HS-27A (cell line): ENCODE results near the gene MBNL2.
A peak's percentile ranks its signal among the peaks of the same experiment; 100 is the strongest.

Experiments
- DNase-seq: peaks from one replicate; pipeline ENCODE4 v3.0.0-alpha.2; 2012; ENCODE audit warnings: low read depth, missing footprints

Gene MBNL2

DNA sequence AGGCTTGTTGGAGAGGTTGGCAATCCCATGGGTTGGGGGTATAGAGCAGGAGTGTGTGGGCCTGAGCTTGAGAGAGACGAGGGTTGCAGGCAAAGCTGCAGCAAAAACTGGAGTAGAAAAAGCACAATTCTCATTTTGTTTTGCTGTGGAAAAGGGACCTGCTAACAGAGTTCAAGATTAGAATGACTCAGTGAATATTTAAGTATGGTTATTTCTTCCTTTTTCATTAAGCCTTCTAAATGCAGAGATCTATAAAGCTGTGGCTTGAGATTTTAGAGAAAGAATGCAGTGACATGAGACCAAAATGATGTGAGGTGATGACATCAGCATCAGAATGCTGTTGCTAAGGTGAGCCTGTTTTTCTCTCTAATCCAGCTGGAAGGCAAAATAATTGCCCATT is 10.8 kb upstream of the MBNL2 start:
- DNase-seq, result no peak

DNA sequence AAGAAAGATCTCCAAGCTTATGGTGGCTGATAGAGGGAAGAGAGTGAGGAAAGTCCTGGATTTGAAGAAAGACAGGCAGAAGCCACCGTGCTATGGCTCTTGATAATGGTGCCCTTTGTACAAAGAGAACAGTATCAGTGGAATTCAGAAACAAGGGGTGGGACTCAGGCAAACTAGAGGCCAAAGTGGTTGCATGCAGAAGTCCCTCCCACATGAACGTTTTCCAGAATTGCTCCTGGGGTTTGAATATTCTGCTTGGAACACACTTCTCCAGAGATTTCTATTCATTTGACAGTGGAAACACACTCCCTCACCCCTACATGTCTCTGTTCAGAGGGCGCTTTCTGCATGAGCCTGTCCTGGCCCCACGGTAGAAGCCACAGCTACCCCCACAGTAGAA is 10.1 kb upstream of the MBNL2 start:
- no peak for DNase-seq

DNA sequence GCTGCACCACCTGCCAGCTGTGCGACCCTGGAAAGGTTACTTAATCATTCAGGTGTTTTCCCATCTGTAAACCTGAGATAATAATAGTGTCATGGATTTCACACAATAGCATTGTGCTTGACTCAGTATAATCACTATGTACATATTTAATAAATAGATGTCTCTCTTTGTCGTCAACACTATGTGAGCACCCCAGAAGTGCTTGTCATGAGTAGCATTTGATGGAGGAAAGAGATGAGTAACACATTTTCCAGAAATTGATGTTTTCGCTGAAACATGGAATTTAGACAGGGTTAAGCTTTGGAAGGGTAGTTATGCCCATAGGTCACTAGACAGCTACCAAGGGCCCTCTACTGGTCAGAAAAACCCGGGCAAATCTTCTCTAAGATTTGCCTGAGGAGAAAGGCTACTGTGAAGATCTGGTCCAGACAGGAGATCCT is 9.5 kb upstream of the MBNL2 start:
- no peak for DNase-seq

DNA sequence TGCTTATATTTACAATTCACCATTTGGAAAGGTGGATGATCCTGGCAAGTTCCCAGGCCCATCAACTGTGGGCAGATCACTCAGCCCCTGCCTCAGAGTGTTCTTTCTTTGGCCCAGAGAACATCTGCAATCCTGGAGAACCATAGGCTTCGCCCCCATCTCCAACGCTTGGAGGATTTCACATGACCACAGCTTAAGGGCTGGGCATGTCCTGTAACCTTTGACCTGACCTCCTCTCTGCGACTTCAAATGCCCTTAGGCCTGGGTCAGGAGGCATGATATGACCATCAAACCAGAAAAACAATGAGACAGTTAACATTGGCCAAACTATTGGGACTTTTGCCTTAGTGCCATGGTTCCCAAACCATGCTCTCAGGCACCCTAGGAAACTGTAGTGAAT is 7.2 kb upstream of the MBNL2 start:
- no peak for DNase-seq

DNA sequence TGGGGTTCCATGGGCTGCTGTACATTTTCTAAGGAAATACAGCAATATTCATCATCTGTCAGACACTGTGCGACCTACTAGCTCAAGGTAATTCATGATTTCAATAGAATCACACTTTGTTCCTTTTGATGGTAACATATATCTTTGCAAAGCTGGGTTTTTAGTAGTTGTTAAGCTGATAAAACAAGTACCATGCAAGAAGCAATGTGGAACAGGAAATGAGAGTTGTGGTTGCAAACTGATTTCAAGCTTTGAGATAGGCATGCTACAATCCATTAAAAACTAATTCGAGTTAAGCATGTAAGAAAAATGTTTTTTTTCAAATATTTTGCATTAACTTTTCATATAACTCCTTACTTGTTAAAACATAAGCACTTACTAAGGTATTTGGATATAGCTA is 6.8 kb upstream of the MBNL2 start:
- DNase-seq, result no peak

DNA sequence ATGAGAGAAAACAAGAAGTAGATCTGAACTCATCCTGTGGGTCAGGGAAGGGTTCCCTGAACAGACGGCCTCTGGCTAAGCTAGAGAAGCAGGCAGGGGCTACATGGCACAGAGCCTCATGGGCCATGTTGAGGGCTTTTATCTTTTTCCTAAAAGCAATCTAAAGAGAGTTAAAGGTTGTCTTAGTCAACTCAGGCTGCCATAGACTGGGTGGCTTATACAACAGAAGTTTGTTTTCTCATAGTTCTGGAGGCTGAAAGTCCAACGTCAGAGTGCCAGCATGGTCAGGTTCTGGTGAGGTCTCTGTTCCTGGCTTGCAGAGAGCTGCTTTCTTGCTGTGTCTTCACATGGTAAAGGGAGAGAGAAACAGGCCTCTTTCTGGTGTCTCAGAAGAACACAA is 2.9 kb upstream of the MBNL2 start:
- DNase-seq, result no peak

DNA sequence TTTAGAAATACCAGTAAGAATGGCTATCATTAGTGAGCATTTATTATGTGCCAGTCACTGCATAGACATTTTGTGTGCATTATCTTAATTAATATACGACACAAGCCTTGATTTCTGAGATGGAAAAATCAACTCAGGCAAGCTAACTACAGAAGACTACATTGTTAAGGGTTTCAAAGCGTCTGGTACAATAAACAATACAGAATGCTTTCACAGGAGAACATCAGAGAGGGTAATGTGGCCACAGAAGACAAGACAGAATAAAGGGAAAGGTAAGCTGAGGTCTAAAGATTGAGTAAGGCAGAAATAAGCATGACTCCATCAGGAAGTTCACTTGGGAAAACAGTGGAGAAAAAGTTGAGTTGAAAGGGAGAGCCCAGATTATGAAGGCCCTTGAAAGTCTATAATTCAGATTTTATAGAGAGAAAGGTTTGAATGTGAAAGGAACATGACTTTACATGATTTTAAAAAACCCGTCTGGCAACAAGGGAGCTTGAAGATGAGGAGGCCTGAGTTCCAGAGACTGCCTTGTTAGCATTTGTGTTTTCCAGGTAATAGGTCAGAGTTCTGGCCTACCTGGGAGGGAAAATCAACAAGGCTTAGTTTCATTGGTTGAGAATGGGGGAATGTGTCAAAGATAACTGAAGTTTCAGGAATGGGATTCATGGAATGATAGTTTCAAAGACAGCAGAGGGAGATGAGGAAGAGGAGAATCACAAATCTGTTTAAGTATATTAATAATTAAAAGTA is 1.8 kb upstream of the MBNL2 start:
- DNase-seq, result no peak

DNA sequence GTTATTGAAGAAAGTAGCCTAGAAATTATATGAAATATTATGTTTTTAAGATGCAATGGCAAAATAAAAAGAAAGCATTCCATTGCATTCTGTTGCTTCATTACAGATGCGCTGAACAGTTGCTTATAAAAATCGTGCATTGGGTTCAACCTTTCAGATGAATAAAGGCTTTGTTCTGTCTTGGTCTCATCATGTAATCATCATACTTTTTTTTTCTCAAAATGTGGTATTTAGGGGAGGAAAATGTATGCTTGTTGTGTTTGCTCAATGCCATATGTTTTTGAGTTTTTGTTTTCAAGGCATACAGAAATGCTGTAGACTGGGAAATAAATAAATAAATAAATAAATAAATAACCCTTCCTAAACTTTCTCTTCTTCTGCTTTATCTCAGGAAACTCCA is 1.1 kb upstream of the MBNL2 start:
- no peak for DNase-seq

DNA sequence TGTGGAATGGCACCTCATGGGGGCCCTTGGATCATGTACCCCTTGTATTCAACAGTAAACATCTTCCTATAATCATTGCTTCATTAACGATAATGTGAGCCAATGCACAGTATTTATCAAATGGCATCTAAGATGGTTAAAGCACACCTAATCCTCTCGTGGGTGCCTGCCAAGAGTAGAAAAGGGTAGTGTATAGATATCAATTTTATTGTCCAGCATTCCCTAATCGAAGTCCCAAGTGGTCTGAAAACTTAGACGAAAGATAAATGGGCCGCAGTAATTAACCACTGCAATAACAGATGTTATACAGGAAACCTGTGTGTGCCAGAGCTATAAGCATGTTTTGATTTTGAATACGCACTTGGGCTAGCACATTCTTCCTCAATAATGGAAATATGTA is 667 bp upstream of the MBNL2 start:
- no peak for DNase-seq

DNA sequence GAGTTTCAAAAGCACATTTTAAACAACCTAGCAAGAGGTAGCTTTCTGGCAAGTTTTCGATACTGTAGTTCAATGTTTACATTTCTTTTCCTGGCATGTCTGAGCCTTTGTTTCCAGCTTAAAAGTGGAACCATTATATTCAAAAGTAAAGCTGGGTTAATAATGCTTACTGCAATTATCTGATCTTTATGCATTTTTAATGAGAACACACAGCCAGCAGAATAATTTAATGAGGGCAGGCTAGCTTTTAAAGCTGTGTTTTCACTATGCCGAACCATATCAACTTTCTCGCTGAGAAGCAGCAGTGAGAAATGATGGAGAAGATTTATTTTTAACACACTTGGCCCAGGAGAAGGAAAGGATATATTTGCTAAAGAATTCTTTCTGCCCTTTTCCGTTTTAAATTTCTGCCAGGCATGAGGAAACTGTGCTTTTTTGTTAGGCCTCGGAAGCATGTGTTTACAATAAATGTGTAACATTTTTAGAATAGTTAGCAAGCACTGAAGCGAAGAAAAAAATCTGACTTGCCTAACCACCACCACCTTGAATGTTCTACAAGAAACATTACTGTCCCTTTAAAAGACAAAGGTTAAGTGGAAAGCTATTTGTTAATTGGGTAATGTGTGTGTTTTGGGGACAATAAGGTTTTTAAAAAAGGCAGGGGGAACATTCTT is 1.0 kb downstream of the MBNL2 start:
- no peak for DNase-seq

DNA sequence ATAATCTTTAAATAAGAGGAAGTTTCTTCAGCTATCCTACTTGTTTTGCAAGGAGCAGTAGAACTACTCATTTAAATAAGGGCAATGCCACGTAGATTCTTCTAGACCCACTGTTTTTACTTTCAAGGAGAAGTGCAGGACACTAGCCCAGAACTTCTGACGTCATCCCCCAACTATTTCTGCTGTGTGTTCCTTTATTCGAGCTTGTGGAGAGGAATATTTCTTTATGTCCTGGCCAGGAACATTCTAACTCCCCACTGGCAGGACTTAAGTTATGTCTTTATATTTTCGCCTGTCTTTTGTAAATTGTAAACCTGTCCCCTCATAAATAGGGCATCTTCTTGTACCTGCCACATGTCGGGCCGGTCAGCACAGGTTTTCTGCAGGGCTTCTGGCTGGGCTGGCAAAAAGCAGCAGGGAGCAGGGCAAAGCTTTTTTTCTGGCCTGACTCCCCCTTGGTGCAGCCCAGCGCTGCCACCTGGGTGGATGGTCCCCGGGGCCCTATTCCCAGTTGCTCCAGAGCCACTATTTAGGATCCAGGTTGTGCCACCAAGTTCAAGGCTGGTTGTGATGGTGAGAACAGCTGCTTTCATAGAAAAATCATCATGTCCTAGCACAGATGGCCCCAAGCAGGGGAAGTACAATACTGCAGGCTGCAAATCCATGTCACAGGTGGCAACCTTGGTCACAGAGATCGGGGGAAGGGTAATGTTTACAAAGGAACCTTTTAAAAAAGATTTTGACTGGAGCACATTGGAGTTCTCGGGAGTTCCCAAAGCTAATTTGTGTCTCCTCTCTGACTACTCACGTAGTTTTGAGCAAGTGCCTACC is 1.8 kb downstream of the MBNL2 start:
- peak; percentile 79 for DNase-seq

DNA sequence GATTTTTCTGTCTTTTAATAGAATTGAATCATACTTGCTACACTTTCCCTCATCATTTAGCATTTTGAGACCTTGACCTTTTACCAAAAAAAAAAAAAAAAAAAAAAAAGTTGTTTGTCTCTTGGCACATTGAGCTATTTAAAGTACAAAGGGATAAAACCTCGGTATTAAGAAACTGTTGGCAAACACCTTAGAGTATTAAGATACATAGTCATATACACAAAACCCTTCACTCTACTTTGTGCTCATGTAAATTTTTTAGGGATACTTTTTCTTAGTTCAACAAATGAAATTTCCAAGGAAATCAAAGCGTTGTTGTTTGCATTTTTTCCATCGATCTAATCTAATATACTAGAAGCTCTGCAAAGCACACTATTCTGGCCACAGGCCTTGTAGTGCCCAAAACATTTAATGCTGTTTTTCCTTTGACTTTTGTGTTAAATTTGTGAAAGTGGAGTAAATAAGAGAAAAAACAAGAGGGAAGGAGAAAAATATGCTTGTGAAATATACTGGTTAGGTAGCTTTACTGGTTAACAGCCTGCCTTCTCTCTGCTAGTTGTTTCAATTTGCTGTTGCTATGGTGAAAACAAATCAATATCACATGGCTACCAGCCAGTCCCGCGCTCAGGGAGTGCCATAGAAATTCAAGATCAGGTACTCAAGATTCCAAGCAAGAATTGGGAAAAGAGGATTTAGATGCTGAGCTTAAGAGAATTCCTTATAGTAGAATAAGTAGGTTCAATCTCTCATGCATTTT is 2.6 kb downstream of the MBNL2 start:
- no peak for DNase-seq

DNA sequence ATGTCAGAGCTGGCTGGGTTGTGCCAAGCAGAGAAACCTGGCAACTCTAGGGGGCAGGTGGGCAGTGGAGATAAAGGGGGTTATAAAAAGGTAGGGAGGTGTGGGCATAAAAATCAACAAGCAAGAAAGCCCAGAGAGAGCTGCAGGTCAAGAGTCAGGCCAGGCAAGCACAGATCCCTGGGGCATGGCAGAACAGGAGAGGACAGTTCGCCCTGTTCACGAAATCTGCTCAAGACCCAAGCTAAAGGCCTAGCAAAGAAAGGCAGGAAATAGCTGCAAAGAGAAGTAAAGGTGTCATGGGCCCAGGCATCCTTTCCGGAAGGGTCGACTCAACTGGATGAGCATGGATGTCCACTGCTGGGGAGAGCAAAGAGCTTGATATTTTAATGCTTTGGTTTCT is 3.4 kb downstream of the MBNL2 start:
- DNase-seq, result no peak

DNA sequence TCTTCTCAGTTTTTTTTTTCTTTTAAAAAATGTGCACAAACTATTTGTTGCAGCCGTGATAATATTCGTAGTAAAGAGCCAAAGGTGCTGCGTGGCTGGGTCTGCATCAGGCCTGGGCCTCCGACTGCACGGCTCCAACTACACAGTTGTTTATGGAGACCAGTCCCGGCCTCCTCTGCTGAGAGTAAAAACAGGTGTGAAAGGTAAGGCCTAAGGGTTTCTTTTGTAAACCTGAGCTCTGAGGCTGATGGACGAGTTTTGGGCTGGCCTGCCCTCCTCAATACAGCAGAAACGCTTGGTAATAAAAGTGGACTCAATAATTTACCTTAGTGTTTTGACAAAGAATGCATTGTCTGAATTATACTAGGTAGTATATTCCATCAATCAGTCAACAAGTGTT is 3.9 kb downstream of the MBNL2 start:
- DNase-seq, result no peak

DNA sequence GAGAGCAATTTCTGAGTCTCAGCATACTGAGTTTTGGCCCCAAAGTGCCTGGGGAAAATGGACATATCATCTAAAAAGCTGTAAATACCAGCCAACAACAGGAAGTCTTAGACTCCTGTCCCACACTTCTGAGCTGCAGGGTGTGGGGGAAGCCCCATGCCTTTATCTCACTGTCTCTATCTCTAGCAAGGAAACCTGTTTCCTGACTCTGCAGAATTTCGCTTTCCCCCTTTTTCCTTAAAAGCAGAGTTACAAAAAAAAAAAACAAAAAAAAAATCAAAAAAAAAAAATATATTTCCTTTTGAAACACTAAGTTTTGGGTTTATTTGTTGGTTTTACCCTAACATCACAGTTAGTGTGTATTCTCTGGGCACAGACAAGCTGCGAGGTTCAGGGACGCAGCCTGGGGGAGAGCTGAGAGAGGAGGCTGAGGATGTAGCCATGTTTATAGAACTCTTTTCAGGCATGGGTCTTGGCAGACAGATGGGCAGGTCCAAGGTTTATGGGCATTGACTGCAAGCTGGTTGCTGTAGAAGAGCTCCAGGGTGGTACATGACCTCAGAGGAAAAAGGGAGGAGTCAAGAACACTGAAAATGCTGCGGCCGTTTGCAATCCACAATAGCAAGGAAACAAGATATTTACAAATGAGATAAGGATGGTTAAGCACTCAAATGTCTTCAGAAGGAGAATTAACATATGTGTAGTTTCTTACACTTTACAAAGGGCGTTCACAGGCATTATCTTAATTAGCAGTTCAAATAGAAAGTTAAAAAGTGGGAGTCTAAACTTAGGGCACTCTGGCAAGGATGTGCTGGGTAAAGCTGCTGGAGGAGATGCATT is 4.9 kb downstream of the MBNL2 start:
- no peak for DNase-seq

DNA sequence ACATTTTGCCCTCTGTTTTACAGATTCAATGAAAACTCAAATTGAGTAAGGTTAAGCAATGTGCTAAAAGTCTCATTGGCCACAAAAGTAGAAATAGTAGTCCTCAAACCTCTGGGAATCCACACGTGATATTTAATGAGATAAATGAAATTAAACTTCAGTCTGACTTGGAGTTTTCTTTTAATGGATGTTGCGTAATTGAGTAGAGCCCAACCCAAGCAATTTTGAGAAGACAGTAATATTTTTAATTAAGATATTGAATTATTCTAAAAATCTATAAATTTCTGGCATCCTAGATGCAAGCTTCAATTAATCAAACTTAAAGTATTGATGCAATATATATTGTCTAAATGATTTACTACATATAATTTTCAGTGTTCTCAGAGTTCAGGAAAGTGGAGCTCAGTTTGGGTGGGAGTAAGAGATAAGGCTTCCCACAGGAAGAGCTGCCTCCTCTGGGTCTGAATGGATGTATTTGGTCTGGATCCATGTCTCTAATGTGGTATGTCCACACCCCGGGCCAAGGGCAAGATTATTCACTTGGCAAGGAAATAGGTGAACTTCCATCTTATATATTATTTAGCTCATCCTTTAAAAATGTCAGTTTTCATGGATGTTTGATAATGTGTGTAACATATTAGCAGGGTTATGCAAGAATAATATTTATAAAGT is 6.9 kb downstream of the MBNL2 start:
- no peak for DNase-seq

DNA sequence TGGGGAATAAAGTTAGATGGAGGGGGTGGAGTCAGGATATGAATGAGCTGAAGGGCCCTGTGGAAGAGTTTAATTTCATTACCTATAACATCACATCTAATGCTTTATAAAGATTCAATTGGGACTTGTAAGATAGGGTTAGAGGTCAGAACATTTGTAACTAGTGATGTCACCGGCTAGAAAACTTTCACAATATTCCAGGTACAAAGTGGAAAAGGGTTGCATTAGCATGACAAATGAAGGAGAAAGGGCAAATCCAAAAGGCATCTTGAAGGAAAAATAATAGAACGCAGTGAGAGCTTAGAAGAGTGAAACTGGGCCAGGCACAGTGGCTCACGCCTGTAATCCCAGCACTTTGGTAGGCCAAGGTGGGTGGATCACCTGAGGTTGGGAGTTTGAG is 7.6 kb downstream of the MBNL2 start:
- no peak for DNase-seq

DNA sequence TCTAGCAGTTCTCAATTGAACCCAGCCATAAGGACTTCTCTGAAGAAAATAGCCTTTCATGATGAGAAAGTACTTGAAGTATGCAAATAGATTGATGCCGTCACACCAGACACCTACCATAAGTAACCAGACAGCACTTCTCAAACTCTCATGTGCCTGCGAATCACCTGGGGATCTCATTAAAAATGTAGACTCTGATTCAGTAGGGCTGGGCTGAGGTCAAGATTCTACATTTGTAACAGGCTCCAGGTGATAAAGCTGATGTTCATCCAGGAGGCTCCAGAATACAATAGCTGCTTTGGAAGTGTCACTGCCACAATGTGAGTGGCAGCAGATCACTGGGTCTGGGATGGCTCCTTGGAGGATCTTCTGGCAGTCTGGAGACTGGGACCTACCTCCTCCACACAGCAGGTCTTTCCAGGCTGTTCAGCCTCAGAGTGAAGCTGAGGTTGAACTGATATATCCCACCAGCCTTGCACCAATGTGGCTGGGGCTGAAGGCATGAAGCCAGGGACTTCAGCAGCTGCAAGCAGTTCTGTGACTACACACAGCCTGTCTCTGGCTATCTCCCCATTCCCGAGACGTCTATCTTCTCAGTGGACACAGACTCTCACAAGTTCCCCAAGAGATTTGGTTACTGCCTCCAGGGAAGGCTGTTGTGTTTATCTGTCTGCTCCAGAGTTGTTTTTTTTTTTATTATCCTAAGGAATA is 9.1 kb downstream of the MBNL2 start:
- no peak for DNase-seq

DNA sequence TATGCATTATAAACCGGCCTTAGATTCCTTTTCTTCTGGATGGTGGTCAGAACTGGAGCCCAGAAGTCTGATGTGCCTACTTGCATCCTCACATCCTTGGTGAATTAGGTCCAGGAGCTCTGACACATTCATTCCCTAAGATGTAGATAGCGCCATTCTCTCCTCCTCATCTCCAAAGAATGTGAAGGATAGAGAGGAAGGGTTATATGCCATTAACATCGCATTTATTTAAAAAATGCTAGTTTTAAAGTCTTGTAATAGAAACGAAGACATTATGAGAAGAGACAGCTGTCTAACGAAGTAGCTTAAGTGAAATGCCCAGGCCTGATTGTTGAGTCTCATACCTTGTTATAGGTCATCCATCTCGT is 9.7 kb downstream of the MBNL2 start:
- DNase-seq, result no peak

DNA sequence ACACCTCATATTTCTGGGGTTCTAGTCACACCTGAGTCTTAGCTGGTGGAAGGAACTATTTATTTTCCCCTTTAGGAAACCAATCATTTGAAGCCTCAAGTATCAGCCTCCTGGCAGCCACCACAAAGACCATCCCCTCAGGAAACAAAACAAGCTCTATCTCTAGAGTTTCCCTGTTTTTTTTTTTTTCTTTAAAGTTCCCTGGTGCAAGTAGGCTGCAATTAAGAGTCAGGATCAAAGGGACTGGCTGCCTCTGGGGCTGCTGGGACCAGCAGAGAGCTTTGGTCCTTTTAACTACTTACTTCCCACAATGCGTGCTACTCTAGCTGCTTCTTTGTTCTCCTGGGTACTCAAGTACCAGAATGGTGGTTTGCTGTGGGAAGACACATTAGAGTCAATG is 11.4 kb downstream of the MBNL2 start:
- no peak for DNase-seq
